HepG2 (cell line): ENCODE results near the gene PDZD7. TPM values are rescaled to one million over a fixed set of nuclear protein-coding genes. Genes with fewer than 3 reads are reported as not detected.
A peak's percentile ranks its signal among the peaks of the same experiment; 100 is the strongest.
"Not testable (repeated sequence)": the region's sequence is repeated elsewhere in the genome, so short reads cannot be mapped to it uniquely, and the experiment has no call there.

Experiments used
- CREM ChIP-seq, 2 experiments: sonication (generic) in 1 of 2; formaldehyde crosslinking in 1 of 2; IDR thresholded peaks; 2 replicates each; pipeline versions ENCODE4 v1.4.0 to v1.6.1; 2016 to 2020; ENCODE audit warnings: antibody characterized with exemption in 1 of 2, mild to moderate bottlenecking in 1 of 2, missing genetic modification reagents in 1 of 2
- ELF3 ChIP-seq: IDR thresholded peaks from 2 replicates; pipeline ENCODE4 v1.6.1; 2016; ENCODE audit warnings: missing genetic modification reagents, missing compliant biosample characterization
- EP300 ChIP-seq, 3 experiments: sonication (generic) in 1 of 3; formaldehyde crosslinking in 1 of 3; IDR thresholded peaks; 2 replicates each; pipeline versions ENCODE4 v1.5.1 to v1.6.1; 2011 to 2020; ENCODE audit warnings: low read depth in 2 of 3, low read length in 2 of 3, borderline replicate concordance in 1 of 3, improper control_type of control experiment in 1 of 3, mild to moderate bottlenecking in 1 of 3, missing genetic modification reagents in 1 of 3, moderate library complexity in 1 of 3
- FOXO1 ChIP-seq: sonication (generic); formaldehyde crosslinking; IDR thresholded peaks from 2 replicates; pipeline ENCODE4 v1.4.0; 2020; ENCODE audit warnings: missing genetic modification reagents
- GATAD2A ChIP-seq: IDR thresholded peaks from 2 replicates; pipeline ENCODE4 v1.6.1; 2016
- HDAC2 ChIP-seq: sonication (generic); formaldehyde crosslinking; IDR thresholded peaks from 2 replicates; pipeline ENCODE4 v1.4.0; 2020; ENCODE audit warnings: missing genetic modification reagents
- HNF4G ChIP-seq, 2 experiments: sonication (generic) in 1 of 2; formaldehyde crosslinking in 1 of 2; IDR thresholded peaks; 2 replicates each; pipeline versions ENCODE4 v1.4.0 to v1.6.1; 2011 to 2020; ENCODE audit warnings: borderline replicate concordance in 2 of 2, low read depth in 2 of 2, mild to moderate bottlenecking in 2 of 2, low read length in 1 of 2, missing genetic modification reagents in 1 of 2, moderate library complexity in 1 of 2
- IKZF5 ChIP-seq: IDR thresholded peaks from 2 replicates; pipeline ENCODE4 v1.6.1; 2018; ENCODE audit warnings: missing genetic modification reagents, mild to moderate bottlenecking, missing compliant biosample characterization
- IRF2 ChIP-seq: IDR thresholded peaks from 2 replicates; pipeline ENCODE4 v1.6.1; 2018; ENCODE audit warnings: missing genetic modification reagents, missing compliant biosample characterization
- LCORL ChIP-seq, 2 experiments: fragments of 450-650 bp in 1 of 2; sonication (generic) in 1 of 2; formaldehyde crosslinking in 1 of 2; IDR thresholded peaks; 2 replicates each; pipeline versions ENCODE4 v1.5.0 to v1.6.1; 2017 to 2020; ENCODE audit warnings: antibody characterized with exemption in 1 of 2, missing genetic modification reagents in 1 of 2
- MEIS1 ChIP-seq: sonication (generic); formaldehyde crosslinking; IDR thresholded peaks from 2 replicates; pipeline ENCODE4 v1.9.0; 2021; ENCODE audit warnings: mild to moderate bottlenecking, missing genetic modification reagents, moderate library complexity, borderline replicate concordance
- MTA1 ChIP-seq: sonication (generic); formaldehyde crosslinking; IDR thresholded peaks from 2 replicates; pipeline ENCODE4 v1.4.0; 2020; ENCODE audit warnings: missing genetic modification reagents, mild to moderate bottlenecking, borderline replicate concordance
- NR2F2 ChIP-seq: IDR thresholded peaks from 2 replicates; pipeline ENCODE4 v1.6.1; 2012; ENCODE audit warnings: low read depth, inconsistent platforms, borderline replicate concordance
- PHF21A ChIP-seq: sonication (generic); formaldehyde crosslinking; IDR thresholded peaks from 2 replicates; pipeline ENCODE4 v1.5.0; 2020; ENCODE audit warnings: mild to moderate bottlenecking, missing genetic modification reagents
- RXRB ChIP-seq: IDR thresholded peaks from 2 replicates; pipeline ENCODE4 v1.6.1; 2016; ENCODE audit warnings: borderline replicate concordance, missing genetic modification reagents, missing compliant biosample characterization
- SOX5 ChIP-seq: IDR thresholded peaks from 2 replicates; pipeline ENCODE4 v1.6.1; 2016; ENCODE audit warnings: borderline replicate concordance
- TARDBP ChIP-seq: sonication (generic); formaldehyde crosslinking; IDR thresholded peaks from 2 replicates; pipeline ENCODE4 v1.8.0; 2022; ENCODE audit warnings: mild to moderate bottlenecking, missing genetic modification reagents
- TBX2 ChIP-seq: sonication (generic); formaldehyde crosslinking; IDR thresholded peaks from 2 replicates; pipeline ENCODE4 v1.5.0; 2020; ENCODE audit warnings: missing genetic modification reagents, mild to moderate bottlenecking, borderline replicate concordance
- THAP11 ChIP-seq: IDR thresholded peaks from 2 replicates; pipeline ENCODE4 v1.6.1; 2016; ENCODE audit warnings: missing biosample characterization, missing genetic modification reagents
- ZNF331 ChIP-seq: sonication (generic); formaldehyde crosslinking; IDR thresholded peaks from 2 replicates; pipeline ENCODE4 v1.4.0; 2020; ENCODE audit warnings: missing genetic modification reagents
- ZNF574 ChIP-seq: sonication (generic); formaldehyde crosslinking; IDR thresholded peaks from 2 replicates; pipeline ENCODE4 v1.4.0; 2020; ENCODE audit warnings: missing genetic modification reagents
- ZNF629 ChIP-seq: sonication (generic); formaldehyde crosslinking; conservative IDR thresholded peaks from 2 replicates; pipeline ENCODE4 v1.5.0; 2020; ENCODE audit warnings: missing genetic modification reagents
- ZNF788 ChIP-seq: sonication (generic); formaldehyde crosslinking; IDR thresholded peaks from 2 replicates; pipeline ENCODE4 v1.5.0; 2020; ENCODE audit warnings: mild to moderate bottlenecking, missing genetic modification reagents, borderline replicate concordance
- polyA plus RNA-seq, 8 experiments: library from polyadenylated mRNA; depleted of rRNA in 3 of 8; stranded (reverse) in 7 of 8; unstranded in 1 of 8; fragments of >200 nt; fragmentation: Illumina TruSeq in 4 of 8; extraction: Trizol in 4 of 8; gene quantifications; 2 replicates each; pipeline versions ENCODE4 v1.2.1 to v1.2.3, GENCODE V29; 2011 to 2016; ENCODE audit warnings: low read depth in 4 of 8, missing spikeins in 1 of 8, mixed read lengths in 1 of 8; ENCODE audit not compliant: insufficient read depth in 1 of 8
- total RNA-seq, 5 experiments: library from RNA; depleted of rRNA; stranded (reverse); fragments of >200 nt; fragmentation: Illumina TruSeq; extraction: Trizol; gene quantifications; 2 replicates each; pipeline ENCODE4 v1.2.3, GENCODE V29; 2016; ENCODE audit warnings: low read depth in 1 of 5

The PDZD7 gene
- total and polyA plus RNA-seq, 2 of the 13 experiments (the other 11 are each of a cell fraction or from before 2014, with no cell fraction given) = 0.58 to 0.73 TPM

GRCh38 chr10:101034404-101034803 is 3.5 kb upstream of the PDZD7 start (continued):
- 0 out of 2 replicates have a peak, but pooled peaks have one; percentile 33 for TF ChIP-seq ZNF331 (CRISPR knock-in tag)
- peak; percentile 43; the same call in 1 of the 2 replicates for TF ChIP-seq ZNF788 (CRISPR knock-in tag)
- peak; percentile 94 for TF ChIP-seq PHF21A (CRISPR knock-in tag)
- peak; percentile 45; the same call in 1 of the 2 replicates for TF ChIP-seq SOX5
- TF ChIP-seq ELF3 (CRISPR knock-in tag) = peak; percentile 49; the same call in 1 of the 2 replicates
- peak; percentile 45; the same call in 1 of the 2 replicates for TF ChIP-seq RXRB (CRISPR knock-in tag)
- 0 out of 2 replicates have a peak, but pooled peaks have one; percentile 17 for TF ChIP-seq IRF2 (CRISPR knock-in tag)
- TF ChIP-seq HDAC2 (CRISPR knock-in tag) = peak; percentile 49; the same call in 1 of the 2 replicates
- peak; percentile 51; the same call in 1 of the 2 replicates for TF ChIP-seq NR2F2
- 0 out of 2 replicates have a peak, but pooled peaks have one; percentile 33 for TF ChIP-seq MEIS1 (CRISPR knock-in tag)
- TF ChIP-seq IKZF5 (CRISPR knock-in tag) = 0 out of 2 replicates have a peak, but pooled peaks have one; percentile 45
- TF ChIP-seq TBX2 = peak; percentile 44; the same call in 1 of the 2 replicates
- 0 out of 2 replicates have a peak, but pooled peaks have one; percentile 16 for TF ChIP-seq ZNF574 (CRISPR knock-in tag)
- peak; percentile 89 for TF ChIP-seq HNF4G (IDR thresholded peaks at IDR 0.05; ENCODE audit: borderline replicate concordance, low read depth, low read length)
- TF ChIP-seq HNF4G (CRISPR knock-in tag; IDR thresholded peaks at IDR 0.05; ENCODE audit: borderline replicate concordance, low read depth) = peak; percentile 48; the same call in 1 of the 2 replicates
- TF ChIP-seq TARDBP = peak; percentile 64
- peak; percentile 68 for TF ChIP-seq GATAD2A (CRISPR knock-in tag)
- peak; percentile 40 for TF ChIP-seq THAP11 (CRISPR knock-in tag)
- TF ChIP-seq MTA1 (CRISPR knock-in tag) = peak; percentile 73; the same call in 1 of the 2 replicates
- peak; percentile 91 for TF ChIP-seq ZNF629 (CRISPR knock-in tag)
- peak in 1 of 2 experiments; percentile 66; a peak in 2 of 4 replicates for TF ChIP-seq EP300 (IDR thresholded peaks at IDR 0.05; ENCODE audit: low read depth in 2 of 2, low read length in 2 of 2)
- not testable (repeated sequence) for TF ChIP-seq EP300 (CRISPR knock-in tag; IDR thresholded peaks at IDR 0.05; ENCODE audit: borderline replicate concordance); LCORL (IDR thresholded peaks at IDR 0.05); CREM (CRISPR knock-in tag; IDR thresholded peaks at IDR 0.05)
- peak; percentile 62 for TF ChIP-seq LCORL (CRISPR knock-in tag; IDR thresholded peaks at IDR 0.05)
- TF ChIP-seq CREM (IDR thresholded peaks at IDR 0.05) = peak; percentile 49; the same call in 1 of the 2 replicates
- peak; percentile 55; the same call in 1 of the 2 replicates for TF ChIP-seq FOXO1 (CRISPR knock-in tag)
